Measurements from ENCODE around the gene VAV2.

DNA sequence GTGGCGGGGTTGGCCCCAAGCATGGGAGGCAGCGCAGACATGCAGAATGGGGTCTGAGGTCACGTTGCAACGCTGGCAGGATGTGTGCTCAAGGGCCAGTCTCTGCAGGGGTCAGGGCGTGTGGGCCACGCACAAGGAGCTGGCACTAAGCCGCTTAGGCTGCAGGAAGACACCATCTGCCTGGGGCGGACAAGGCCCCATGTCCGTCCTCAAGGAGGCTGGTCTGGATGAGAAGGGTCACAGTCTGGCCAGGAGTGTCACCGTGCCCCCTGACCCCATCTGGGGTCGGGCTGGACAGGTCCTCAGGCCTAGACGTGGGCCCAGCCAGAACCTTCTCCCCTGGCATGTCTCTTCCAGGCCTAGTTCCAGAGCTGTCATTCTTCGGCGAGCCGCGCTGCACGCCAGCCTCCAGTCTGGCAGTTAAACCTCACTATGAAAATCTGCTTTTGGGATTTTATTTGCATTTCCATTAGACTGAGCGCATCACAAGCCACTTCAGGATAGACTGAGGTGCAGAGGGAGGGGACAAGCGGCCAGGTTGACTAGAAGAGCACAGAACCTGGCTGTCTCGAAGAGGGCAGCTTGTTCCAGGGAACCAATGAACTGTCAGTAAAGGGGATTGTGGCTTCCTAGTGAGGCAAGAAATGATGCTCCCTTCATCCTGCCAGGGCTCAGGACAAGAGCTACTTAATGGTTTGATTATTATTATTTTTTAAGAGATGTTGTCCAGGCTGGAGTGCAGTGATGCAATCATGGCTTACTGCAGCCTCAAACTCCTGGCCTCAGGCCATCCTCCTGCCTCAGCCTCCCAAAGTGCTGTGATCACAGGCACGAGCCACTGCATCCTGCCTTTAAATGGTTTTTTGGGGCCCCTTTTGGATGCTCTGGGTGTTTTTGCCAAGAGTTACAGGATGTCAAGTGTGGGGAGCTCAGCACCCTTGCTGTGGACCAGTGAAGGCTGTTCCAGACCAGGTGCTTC, 37.4 kb upstream of the VAV2 start:
- TF ChIP-seq, protein P1, sequence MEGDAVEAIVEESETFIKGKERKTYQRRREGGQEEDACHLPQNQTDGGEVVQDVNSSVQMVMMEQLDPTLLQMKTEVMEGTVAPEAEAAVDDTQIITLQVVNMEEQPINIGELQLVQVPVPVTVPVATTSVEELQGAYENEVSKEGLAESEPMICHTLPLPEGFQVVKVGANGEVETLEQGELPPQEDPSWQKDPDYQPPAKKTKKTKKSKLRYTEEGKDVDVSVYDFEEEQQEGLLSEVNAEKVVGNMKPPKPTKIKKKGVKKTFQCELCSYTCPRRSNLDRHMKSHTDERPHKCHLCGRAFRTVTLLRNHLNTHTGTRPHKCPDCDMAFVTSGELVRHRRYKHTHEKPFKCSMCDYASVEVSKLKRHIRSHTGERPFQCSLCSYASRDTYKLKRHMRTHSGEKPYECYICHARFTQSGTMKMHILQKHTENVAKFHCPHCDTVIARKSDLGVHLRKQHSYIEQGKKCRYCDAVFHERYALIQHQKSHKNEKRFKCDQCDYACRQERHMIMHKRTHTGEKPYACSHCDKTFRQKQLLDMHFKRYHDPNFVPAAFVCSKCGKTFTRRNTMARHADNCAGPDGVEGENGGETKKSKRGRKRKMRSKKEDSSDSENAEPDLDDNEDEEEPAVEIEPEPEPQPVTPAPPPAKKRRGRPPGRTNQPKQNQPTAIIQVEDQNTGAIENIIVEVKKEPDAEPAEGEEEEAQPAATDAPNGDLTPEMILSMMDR (IDR thresholded peaks at IDR 0.05), result no peak
- no peak for TF ChIP-seq POLR2A (IDR thresholded peaks at IDR 0.05)

Data from heart left ventricle (tissue), 13 donors.